HG03280 (cell line): ENCODE measurements around the gene C2orf92.

ENCODE experiments used
- ATAC-seq: cut with Tn5 transposase; IDR thresholded peaks from one replicate; pipeline ENCODE4 v1.9.1; 2021; ENCODE audit warnings: mild to moderate bottlenecking, moderate library complexity; ENCODE audit not compliant: unreplicated experiment

The C2orf92 gene

DNA sequence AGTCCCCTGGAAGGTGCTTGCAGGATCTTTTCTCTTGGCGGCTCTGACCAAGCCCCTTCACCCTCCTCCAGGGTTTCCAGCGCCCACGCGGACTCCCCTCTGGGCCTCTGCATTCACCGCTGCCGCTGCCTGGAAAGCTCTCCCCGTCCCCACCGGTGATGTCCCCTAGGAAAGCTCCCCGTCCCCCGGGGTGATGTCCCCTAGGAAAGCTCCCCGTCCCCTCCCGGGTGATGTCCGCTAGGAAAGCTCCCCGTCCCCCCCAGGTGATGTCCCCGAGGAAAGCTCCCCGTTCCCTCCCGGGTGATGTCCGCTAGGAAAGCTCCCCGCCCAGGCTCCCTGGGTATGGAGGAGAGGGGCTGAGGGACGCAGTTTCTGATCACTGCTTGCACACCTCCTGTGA, 71.7 kb downstream of the C2orf92 start:
- ATAC-seq: no peak

DNA sequence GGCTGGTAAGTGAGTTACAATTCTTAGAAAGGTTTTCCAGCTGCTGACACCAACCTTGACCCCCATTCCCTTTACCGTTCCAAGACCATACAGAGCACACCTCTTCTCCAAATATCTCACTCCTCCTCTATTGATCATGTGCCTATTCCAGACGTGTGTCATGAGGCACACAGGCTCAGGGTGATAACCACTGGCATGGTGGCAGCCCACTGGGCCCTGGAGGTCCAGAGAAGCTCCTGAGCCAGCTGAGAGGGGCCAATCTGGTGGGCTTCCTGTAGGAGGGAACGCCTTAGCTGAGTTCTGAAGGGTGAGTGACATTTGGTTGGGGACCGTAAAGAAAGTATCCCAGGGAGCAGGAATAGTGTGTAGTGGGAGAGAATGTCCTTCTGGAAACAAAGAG, 72.2 kb downstream of the C2orf92 start:
- ATAC-seq: no peak

DNA sequence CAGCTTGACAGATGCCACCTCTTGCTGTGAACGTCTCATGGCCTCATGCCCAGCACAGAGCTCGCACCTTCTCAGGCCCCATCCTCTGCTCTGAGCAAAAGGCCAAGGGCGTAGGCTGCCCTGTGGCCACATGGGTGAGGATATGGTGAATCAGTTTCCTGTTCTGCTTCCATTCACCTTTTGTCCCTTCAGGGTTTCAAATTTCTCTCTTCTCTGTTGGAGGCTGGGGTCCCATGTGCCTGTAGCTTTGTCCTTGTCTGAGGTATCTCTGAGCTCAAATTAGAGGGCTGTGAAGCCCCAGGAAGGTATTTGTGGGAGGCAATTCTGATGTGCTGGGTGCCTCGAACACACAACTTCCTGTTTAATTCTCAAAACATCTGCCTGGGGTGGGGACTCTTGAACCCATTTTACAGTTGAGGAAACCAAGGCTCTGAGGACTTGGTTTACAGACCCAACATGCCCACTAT, 72.9 kb downstream of the C2orf92 start:
- ATAC-seq: no peak

DNA sequence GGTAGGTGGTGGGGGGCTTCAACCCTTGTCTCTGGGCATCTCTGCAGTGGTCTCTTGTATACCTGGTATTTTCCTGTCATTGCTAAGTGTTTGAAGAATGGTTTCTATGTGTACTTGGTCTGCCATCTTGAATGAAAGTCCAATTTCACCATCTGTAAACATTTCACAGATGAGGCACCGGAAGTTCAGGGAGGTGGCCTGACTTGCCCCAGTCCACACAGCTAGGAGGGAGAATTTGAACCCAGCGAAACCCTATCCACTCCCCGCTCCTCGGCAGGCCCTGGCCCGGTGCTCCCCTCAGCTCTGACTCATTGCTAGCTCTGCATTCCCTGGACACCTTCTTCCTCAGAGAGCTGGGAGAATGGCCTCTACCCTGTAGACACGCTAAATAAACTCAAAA, 74.4 kb downstream of the C2orf92 start:
- no peak for ATAC-seq

DNA sequence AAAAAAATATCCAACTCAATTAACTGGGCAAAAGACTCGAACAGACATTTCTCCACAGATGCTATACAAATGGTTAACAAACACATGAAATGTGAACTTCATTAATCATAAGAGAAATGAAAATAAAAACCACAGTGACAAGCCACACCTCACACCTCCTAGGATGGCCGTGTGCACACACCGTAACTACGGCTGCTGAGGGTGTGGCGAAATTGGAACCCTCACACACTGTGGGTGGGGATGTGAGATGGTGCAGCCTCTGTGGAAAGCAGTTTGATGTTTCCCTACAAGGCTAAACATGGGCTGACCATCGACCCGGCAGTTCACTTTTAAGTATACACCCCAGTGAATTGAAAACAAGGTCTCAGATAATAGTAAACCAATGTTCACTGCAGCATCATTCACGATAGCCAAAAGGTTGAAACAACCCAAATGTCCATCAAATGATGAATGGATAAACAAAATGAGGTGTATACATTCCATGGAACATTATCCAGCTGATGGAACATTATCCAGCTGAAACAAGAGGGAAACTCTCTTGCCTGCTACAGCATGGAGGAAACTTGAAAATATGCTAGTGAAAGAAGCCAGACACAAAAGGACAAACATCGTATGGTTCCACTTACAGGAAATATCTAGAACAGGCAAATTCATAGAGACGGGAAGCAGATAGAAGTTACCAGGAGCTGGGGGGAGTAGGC, 76.1 kb downstream of the C2orf92 start:
- ATAC-seq: no peak

DNA sequence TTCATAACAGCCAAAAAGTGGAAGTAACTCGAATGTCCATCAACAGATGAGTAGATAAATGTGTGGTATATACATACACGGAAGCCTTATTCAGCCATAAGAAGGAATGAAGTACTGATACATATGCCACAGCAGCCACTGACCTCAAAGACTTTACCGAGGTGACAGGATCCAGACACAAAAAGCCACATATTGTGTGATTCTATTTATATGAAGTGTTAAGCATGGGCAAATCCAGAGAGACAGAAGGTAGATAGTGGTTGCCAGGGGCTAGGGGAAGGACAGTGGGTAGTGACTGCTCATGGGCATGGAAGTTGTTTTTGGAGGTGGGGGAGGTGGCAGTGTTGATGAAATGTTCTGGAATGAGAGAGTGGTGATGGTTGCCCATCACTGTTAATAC, 77.8 kb downstream of the C2orf92 start:
- no peak for ATAC-seq

DNA sequence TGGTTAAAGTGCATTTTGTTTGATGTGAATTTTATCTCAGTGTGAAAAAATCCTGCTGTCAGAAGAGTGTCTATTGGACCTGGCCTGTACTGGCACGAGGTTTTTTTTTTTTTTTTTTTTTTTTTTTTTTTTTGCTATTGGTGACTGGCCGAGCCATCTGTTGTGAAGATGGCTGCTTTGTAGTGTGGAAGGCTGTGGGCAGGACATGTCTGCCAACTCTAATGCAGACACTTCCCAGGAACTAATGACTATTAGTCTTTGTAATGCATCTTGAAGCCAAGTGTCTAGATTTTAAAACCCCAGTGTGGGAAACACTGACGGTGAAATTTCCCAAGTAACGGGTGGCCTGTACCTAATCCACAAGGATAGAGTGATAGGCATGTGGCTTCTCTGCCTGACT, 78.2 kb downstream of the C2orf92 start:
- ATAC-seq: no peak

DNA sequence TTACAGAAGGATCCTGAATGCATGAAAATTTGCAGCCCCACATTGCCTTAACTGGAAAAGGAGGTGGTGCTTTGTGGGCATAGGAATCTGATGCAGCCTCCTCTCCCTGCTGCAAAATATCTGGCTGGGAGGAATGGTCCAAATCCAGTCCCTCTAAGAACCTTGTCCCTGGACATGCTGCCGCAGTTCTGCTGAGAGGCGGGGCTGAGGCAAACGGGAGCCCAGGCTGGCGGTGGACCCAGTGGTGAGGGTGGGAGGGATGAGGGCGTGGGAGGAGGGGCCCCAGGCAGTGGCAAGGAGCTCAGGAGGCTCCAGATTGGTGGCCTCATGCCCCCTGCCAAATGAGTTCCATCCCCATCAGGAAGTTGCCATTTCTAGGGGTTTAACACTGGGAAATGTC, 80.1 kb downstream of the C2orf92 start:
- no peak for ATAC-seq

DNA sequence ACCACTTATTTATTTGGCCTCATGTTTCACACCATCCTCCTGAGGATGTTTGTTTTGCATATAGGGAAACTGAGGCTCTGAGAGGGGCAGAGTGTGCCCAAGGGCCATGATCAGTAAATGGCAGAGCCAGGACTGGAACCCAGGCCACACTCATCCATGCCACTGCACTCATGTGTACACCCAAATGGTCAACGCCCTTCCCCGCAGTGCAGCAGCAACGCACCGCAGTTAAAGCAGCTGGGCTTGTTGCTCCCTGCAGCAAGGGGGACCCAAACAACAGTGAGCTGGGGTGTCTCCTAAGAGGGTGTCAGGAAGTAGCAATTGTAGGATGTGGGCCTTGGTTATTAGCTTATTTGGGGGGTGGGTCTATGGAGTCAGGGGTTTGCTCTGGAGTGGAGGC, 80.5 kb downstream of the C2orf92 start:
- ATAC-seq: no peak

DNA sequence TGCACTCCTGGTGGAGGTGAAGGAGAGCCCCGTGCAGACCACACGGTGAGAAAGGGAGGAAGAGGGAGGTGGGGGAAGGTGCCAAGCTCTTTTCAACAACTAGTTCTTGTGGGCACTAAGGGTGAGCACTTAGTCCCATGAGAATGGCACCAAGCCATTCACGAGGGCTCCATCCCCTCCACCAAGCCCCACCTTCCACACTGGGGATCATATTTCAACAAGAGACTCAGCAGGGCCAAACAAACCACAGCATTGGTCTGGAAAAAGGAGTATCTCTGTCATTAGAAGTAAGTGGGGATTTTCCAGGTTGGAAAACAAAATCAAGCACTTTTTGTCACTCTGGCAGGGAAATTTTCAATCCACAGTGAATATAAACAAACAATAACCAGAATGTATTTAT, 82.2 kb downstream of the C2orf92 start:
- ATAC-seq: no peak
